Prostate gland (tissue), 2 donors: ENCODE data around the gene TCERG1L. TPM values are rescaled to one million over a fixed set of nuclear protein-coding genes. Genes with fewer than 3 reads are reported as not detected.

Experiments
- DNase-seq: peaks from one replicate; pipeline ENCODE4 v3.0.0-alpha.2; 2019; ENCODE audit warnings: low spot score
- H3K27ac ChIP-seq, 2 donors: fragments of 200-600 bp; sonication (generic); 2 replicates each; pipeline ENCODE4 v1.5.1; 2017 to 2019
- H3K27me3 ChIP-seq: fragments of 200-600 bp; sonication (generic); replicated peaks from 2 replicates; pipeline ENCODE4 v1.5.1; 2019; ENCODE audit not compliant: insufficient read depth
- H3K36me3 ChIP-seq, 2 donors: fragments of 200-600 bp; sonication (generic); 1 replicate in 1 of 2; 2 replicates in 1 of 2; pipeline versions ENCODE4 v1.5.1 to v1.8.1; 2017 to 2019
- H3K4me1 ChIP-seq: fragments of 200-600 bp; sonication (generic); replicated peaks from 2 replicates; pipeline ENCODE4 v1.5.1; 2019
- H3K4me3 ChIP-seq, 2 donors: fragments of 200-600 bp; sonication (generic); 2 replicates each; pipeline ENCODE4 v1.5.1; 2017 to 2019
- H3K9me3 ChIP-seq: fragments of 200-600 bp; sonication (generic); 2 replicates; pipeline ENCODE4 v1.5.1; 2017
- CTCF ChIP-seq, 4 experiments: fragments of 200-600 bp in 2 of 4; fragments of 450-650 bp in 2 of 4; sonication (generic) in 2 of 4; IDR thresholded peaks; 1 replicate in 3 of 4; 2 replicates in 1 of 4; pipeline ENCODE4 v1.5.1; 2016 to 2019; ENCODE audit warnings: antibody characterized with exemption in 4 of 4, mild to moderate bottlenecking in 2 of 4, moderate library complexity in 2 of 4
- POLR2A ChIP-seq: fragments of 450-650 bp; IDR thresholded peaks from one replicate; pipeline ENCODE4 v1.6.1; 2016; ENCODE audit warnings: antibody characterized with exemption, mild to moderate bottlenecking
- POLR2AphosphoS5 ChIP-seq: sonication (generic); formaldehyde crosslinking; IDR thresholded peaks from one replicate; pipeline ENCODE4 v1.6.1; 2017; ENCODE audit warnings: antibody characterized with exemption
- WGBS: methylation state at CpG from one replicate; pipeline ENCODE4 v1.1.5; 2018; 5-methylcytosine and 5-hydroxymethylcytosine counted together
- intact Hi-C: fragments of 100-400 bp; cut with DNase I; formaldehyde crosslinking; loops from one replicate; pipeline ENCODE4 v1.14.2; 2022
- total RNA-seq, 2 donors: library from RNA; depleted of rRNA; stranded (reverse); fragments of >200 nt; gene quantifications; one replicate each; pipeline ENCODE4 v1.1.0, GENCODE V29; 2016

The TCERG1L gene
- total RNA-seq, 2 donors from 2014 or later = 0.23 to 4.0 TPM

- Histone ChIP-seq H3K4me3 (no peak overlapping the region), H3K27ac (no peak overlapping the region), H3K9me3 (no peaks in the 10 kb centered on the region), H3K27me3 (peaks cover 2% of the 10 kb centered on the region), H3K4me1 (no peaks in the 10 kb centered on the region), H3K36me3 (no peaks in the 10 kb centered on the region)
- 26% methylated on average over 12 of the region's 12 CpGs for WGBS
- no peak for DNase-seq
- intact Hi-C loops = no loop called here
- TF ChIP-seq POLR2AphosphoS5 (no peak), CTCF (IDR thresholded peaks at IDR 0.05) (no peak), POLR2A (no peak)
Measured at GRCh38 chr10:131048606-131049005, 262.9 kb downstream of the TCERG1L start.

GRCh38 chr10:131047501-131047900, 264.0 kb downstream of the TCERG1L start:
- no peaks in the 10 kb centered on the region for H3K4me1 ChIP-seq
- intact Hi-C loops = no loop called here
- no peaks in the 10 kb centered on the region for H3K9me3 ChIP-seq
- TF ChIP-seq POLR2A = no peak
- TF ChIP-seq CTCF (IDR thresholded peaks at IDR 0.05) = no peak
- TF ChIP-seq POLR2AphosphoS5 = no peak
- DNase-seq = no peak
- no peak overlapping the region for H3K27ac ChIP-seq
- no peaks in the 10 kb centered on the region for H3K36me3 ChIP-seq
- peaks cover 2% of the 10 kb centered on the region for H3K27me3 ChIP-seq
- H3K4me3 ChIP-seq = no peak overlapping the region
- 45% methylated on average over 5 of the region's 5 CpGs for WGBS

- TF ChIP-seq CTCF (IDR thresholded peaks at IDR 0.05) = no peak
- intact Hi-C loops = no loop called here
- 89% methylated on average over 10 of the region's 10 CpGs for WGBS
- Histone ChIP-seq H3K27ac (no peak overlapping the region), H3K27me3 (no peaks in the 10 kb centered on the region), H3K4me3 (no peak overlapping the region), H3K9me3 (no peaks in the 10 kb centered on the region), H3K36me3 (no peaks in the 10 kb centered on the region), H3K4me1 (no peaks in the 10 kb centered on the region)
- DNase-seq = no peak
Measured at GRCh38 chr10:131046194-131046593, 265.3 kb downstream of the TCERG1L start.

- Histone ChIP-seq H3K9me3 (no peaks in the 10 kb centered on the region), H3K27ac (no peak overlapping the region), H3K4me1 (no peaks in the 10 kb centered on the region), H3K27me3 (no peaks in the 10 kb centered on the region), H3K4me3 (no peak overlapping the region), H3K36me3 (no peaks in the 10 kb centered on the region)
- DNase-seq = no peak
- intact Hi-C loops = no loop called here
- TF ChIP-seq POLR2A (no peak), CTCF (IDR thresholded peaks at IDR 0.05) (no peak), POLR2AphosphoS5 (no peak)
- WGBS = 85% methylated on average over 13 of the region's 14 CpGs
Measured at GRCh38 chr10:131044379-131045111, 267.0 kb downstream of the TCERG1L start.

GRCh38 chr10:131043039-131043691, 268.4 kb downstream of the TCERG1L start:
- Histone ChIP-seq H3K36me3 (no peaks in the 10 kb centered on the region), H3K27me3 (no peaks in the 10 kb centered on the region), H3K4me1 (no peaks in the 10 kb centered on the region), H3K9me3 (no peaks in the 10 kb centered on the region), H3K27ac (no peak overlapping the region), H3K4me3 (no peak overlapping the region)
- intact Hi-C loops = no loop called here
- DNase-seq = no peak
- TF ChIP-seq CTCF (IDR thresholded peaks at IDR 0.05) (no peak), POLR2A (no peak)
- WGBS = 60% methylated on average over 10 of the region's 10 CpGs
